Activated CD8-positive, alpha-beta memory T cell treated with anti-CD3 and anti-CD28 coated beads, Interleukin-2, amount 50 U/mL, for 24 hours (primary cell): Measurements from ENCODE around the gene COL6A3.

Source experiments
- DNase-seq: peaks from one replicate; pipeline ENCODE4 v3.0.0-alpha.2; 2020; ENCODE audit errors: extremely low read depth

COL6A3 gene

GRCh38 chr2:237294460-237294859, 119.5 kb downstream of the COL6A3 start:
- DNase-seq: no peak

DNA sequence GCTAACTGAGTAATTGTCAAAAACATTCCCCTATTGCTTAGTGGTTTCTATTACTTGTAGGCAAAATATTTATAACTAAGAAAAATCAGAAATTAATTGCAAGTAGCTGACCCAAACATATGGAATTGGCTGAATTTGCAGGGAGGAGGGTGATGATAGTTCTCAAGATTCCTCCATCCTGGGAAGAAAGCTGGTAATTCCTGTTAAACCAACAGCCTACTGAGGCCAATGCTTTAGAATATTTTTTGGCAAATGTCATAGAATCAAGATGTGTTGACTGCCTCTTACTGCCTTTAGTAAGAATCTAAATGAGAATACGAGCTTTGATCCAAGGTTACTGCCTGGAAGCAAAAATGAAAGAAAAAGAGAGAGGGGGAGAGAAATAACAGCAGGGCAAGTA, 120.0 kb downstream of the COL6A3 start:
- DNase-seq: no peak

DNA sequence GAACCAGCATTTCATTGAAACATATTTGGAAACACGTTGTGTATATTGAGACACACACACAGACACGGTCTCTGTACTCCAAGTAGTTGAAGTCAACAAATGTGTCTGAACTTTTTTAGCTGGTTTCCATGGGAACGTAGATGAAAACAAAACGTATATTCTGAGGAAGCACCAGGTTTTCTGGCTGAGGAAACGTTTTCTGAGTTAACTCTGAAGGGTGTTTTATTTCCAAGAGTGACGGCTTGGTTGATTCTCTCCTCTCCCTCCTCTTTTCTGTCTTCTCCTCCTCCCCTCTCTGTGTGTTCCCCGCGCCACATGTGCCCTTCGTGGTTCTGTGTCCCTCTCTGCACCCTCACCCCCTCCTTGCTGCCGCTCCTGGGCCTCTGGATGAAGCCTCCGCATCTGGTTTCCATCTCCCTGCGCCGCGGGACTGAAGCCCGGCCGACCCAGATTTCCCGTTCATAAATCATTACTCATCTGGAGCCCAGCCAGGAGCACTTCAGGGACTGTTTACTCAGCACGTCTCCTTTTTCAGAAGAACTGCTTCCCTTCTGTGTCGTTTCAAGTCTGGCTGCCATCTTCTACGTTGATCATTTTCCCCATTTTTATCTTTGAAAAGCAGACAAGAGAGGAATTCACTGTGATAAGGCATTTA, 122.7 kb downstream of the COL6A3 start:
- no peak for DNase-seq

DNA sequence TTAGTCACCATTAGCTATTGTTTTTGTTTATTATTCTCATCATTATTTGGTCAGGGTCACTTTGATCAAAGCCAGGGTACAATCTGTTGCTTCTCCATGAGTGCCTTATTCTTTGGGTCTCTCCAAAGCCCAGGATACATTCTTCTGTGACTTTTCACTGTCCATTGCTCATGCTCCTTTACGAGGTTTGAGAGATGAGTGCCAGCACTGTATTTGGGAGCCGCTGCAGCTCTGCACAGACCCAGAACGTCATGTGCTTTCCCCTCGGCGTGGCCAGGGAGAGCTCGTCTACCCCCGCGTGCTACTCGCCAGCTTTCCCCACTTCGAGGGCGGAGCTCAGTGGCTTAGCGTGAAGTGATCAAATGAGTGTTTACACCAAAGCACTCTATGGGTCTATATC, 123.7 kb downstream of the COL6A3 start:
- no peak for DNase-seq

GRCh38 chr2:237289139-237289538, 124.8 kb downstream of the COL6A3 start:
- DNase-seq: no peak

GRCh38 chr2:237287872-237288271, 126.1 kb downstream of the COL6A3 start:
- no peak for DNase-seq

DNA sequence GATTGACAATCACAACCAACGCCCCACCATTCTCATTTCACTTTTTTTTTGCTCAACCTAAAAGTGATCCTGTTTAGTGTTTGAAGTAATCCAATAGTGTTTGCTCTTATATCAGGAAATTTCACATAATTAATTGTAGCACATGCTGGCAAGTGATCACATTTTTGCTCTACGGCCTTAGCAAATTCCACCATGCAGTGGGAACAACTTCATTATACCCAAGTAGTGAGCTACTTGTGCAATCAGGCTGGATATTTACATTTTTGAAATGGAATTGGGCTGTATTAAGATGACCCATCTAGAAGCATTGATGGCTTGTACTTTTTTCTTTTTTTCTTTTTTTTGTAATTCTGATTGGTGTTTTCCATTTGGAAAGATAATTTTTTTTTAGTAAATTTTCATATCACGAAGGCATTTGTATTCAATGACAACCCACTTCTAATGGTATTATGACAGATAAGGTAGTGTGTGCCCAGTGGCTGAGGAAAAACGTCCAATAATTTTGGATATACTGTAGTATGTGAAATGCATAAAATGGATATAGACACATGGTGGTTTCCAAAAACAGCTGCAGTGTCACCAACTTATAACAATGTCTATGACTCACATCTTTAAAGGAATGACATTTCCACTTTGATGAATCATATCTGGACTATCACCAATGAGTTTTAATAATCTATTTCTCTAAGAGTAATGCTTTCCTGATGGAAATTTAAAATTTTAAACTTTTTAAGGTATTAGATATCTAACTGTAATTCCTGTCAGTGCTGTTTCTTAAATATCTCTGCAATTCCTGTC, 130.6 kb downstream of the COL6A3 start:
- DNase-seq: no peak

- no peak for DNase-seq
Observed at GRCh38 chr2:237282568-237283128, 131.3 kb downstream of the COL6A3 start.

DNA sequence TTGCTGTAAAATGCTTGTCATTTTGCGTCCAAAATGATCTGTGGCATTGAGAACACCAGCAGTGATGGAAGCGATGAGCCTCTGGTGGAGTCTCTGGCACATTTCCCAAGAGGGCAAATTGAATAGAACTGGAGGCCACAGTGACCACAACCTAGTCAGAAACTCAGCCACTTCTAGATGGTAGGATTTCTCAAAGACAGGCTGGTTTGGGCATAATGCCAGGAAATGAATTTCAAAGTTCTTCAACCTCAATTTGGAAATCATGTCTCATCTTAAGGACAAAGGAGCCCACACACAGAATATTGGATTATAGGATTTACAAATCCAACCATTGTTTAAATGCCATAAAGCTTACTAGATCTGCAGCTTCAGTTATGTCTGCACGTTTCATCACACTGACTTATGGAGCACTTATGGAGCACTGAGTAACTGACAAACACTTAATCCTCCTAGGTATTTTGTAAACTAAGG, 132.1 kb downstream of the COL6A3 start:
- no peak for DNase-seq

GRCh38 chr2:237280939-237281338, 133.0 kb downstream of the COL6A3 start:
- no peak for DNase-seq

DNA sequence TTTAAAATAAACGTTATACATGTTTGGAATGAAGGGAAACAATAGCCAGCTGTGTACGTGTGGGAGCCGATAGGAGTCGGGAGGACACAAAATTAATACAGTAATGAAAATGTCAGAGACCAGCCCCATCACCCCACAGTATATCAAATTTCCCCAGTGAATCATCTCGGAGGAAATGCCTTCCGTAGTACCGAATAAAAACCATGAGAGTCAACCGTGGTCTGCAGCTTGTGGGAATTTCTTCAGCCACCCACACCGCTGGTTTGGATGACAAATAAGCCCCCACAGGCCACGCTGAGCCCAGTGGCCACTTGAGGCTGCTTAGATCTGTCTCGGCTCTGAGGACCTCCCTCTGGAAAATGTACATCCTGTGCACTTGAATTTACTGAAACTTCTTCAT, 133.7 kb downstream of the COL6A3 start:
- DNase-seq: no peak

DNA sequence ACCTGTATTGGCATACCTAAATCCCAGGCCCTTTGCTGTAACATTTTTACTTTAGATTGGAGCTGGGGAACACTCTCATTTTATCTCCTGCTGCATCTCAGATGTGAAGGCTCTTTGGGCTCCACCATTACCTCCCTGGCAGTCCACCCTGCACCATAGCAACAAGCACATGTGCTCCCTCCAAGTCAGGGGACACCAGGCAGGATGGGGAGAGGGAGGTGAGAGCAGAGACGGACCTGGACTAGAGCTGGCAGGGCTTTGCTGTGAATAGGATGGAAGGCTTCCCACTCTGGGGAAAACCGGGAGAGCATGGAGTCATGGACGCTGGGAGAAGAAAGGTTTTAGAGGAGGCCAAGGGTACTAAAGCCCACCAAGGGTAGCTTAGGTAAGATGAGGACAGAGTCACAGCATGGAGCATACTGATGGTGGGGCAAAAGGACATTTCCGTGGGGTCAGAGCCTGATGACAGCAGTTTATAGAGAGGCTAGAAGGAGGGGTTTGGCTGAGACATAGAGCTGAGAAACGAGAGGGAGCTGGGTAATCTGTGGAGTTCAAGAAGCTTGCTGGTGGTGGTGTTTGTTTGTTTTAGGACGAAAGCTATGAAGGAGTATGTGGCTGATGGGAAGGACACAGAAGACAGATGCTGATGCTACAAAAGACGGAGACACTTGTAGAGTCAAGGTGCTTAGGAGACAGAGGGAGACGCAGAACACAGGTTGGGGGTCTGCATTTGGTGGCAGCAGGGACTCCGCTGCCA, 134.8 kb downstream of the COL6A3 start:
- no peak for DNase-seq

DNA sequence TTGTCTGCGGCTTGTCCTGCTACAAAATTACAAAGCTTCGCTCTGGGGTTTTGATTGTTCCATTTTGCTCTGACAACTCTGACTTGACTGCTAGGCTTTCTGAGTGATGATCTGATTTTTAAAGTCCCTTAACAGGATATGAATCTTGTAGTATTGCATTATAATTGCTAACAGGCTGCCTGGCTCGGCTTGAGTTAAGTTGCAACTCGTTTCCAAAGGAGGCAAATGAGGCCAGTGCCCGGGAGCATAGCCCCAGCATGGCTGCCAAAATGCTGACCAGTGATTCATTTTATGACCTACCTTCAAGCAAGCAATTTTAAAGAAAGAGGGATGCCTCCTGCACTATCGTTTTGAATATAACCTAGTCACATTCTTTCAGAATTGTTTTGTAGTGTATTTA, 135.4 kb downstream of the COL6A3 start:
- DNase-seq: no peak

GRCh38 chr2:237276716-237277490, 137.1 kb downstream of the COL6A3 start:
- no peak for DNase-seq
